Measurements from ENCODE around the gene NDRG4.

NDRG4 gene

DNA sequence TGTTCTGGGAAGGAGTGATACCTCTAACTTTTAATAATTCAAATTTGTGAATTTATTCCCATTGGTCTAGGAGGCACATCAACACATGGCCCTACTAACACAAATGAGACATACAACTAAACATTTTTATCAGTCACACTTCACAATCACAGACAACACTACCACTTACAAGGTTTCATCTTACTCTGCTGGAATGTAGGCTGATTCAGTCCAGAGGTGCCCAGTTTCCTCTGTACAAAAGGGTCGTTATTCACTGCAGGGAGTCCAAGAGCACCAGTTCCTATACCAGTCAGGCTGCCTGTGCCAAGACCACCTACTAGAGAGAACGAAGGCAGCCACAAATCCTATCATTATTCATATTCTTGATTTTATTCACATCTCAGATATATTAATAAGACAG lies 56.7 kb downstream of the NDRG4 start:
- no peak for DNase-seq
